ENCODE data around the gene LRRC37A3. TPM values are rescaled to one million over a fixed set of nuclear protein-coding genes. Genes with fewer than 3 reads are reported as not detected.

The LRRC37A3 gene
- total and polyA plus RNA-seq, 2 of the 13 experiments (the other 11 are each of a cell fraction or from before 2014, with no cell fraction given) = 0.62 to 1.1 TPM

DNA sequence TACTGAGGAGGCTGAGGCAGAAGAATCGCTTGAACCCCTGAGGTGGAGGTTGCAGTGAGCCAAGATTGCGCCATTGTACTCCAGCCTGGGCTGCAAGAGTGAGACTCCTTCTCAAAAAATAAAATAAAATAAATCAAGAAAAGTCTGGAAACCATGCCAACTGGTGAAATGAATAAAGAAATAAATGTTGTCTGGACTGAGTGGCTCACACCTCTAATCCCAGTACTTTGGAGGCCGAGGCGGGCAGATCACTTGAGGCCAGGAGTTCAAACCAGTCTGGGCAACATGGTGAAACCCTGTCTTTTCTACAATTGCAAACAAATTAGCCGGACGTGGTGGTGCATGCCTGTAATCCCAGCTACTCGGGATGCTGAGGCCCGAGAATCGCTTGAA, 744 bp upstream of the LRRC37A3 start (continued):
- TF ChIP-seq, protein P1, sequence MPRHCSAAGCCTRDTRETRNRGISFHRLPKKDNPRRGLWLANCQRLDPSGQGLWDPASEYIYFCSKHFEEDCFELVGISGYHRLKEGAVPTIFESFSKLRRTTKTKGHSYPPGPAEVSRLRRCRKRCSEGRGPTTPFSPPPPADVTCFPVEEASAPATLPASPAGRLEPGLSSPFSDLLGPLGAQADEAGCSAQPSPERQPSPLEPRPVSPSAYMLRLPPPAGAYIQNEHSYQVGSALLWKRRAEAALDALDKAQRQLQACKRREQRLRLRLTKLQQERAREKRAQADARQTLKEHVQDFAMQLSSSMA (CRISPR knock-in tag; IDR thresholded peaks at IDR 0.05) = no peak
- TF ChIP-seq ZFY (CRISPR knock-in tag; IDR thresholded peaks at IDR 0.05) (no peak), ZMYM2 (CRISPR knock-in tag; IDR thresholded peaks at IDR 0.05) (no peak), RAD21 (CRISPR knock-in tag; IDR thresholded peaks at IDR 0.05) (0 out of 2 replicates have a peak, but pooled peaks have one; percentile 29), MAZ (IDR thresholded peaks at IDR 0.05; ENCODE audit: borderline replicate concordance, low read depth, low read length) (no peak), MAZ (CRISPR knock-in tag; IDR thresholded peaks at IDR 0.05; ENCODE audit: low read depth) (no peak), SMARCE1 (IDR thresholded peaks at IDR 0.05; ENCODE audit: borderline replicate concordance) (no peak), CREB1 (IDR thresholded peaks at IDR 0.05) (no peak), CREB1 (CRISPR knock-in tag; IDR thresholded peaks at IDR 0.05) (no peak), RBFOX2 (IDR thresholded peaks at IDR 0.05; ENCODE audit: low read depth, low read length) (no peak), SETDB1 (CRISPR knock-in tag; IDR thresholded peaks at IDR 0.05; ENCODE audit: borderline replicate concordance) (no peak), ZNF558 (CRISPR knock-in tag; IDR thresholded peaks at IDR 0.05; ENCODE audit: borderline replicate concordance) (no peak), TCF7 (IDR thresholded peaks at IDR 0.05; ENCODE audit: low read depth) (no peak), IRX3 (CRISPR knock-in tag; IDR thresholded peaks at IDR 0.05; ENCODE audit: borderline replicate concordance, low read depth) (no peak), BORCS8-MEF2B (CRISPR knock-in tag; IDR thresholded peaks at IDR 0.05) (no peak), CEBPG (CRISPR knock-in tag; IDR thresholded peaks at IDR 0.05) (peak; percentile 41; the same call in 1 of the 2 replicates), NONO (IDR thresholded peaks at IDR 0.05) (no peak), NONO (CRISPR knock-in tag; conservative IDR thresholded peaks at IDR 0.05) (0 out of 2 replicates have a peak, but pooled peaks have one; percentile 3), SP4 (CRISPR knock-in tag; IDR thresholded peaks at IDR 0.05) (no peak), ZNF879 (CRISPR knock-in tag; IDR thresholded peaks at IDR 0.05) (0 out of 2 replicates have a peak, but pooled peaks have one; percentile 5), ZNF33A (CRISPR knock-in tag; IDR thresholded peaks at IDR 0.05; ENCODE audit: borderline replicate concordance) (no peak), ZNF224 (CRISPR knock-in tag; IDR thresholded peaks at IDR 0.05) (no peak)
- TF ChIP-seq, protein P2, sequence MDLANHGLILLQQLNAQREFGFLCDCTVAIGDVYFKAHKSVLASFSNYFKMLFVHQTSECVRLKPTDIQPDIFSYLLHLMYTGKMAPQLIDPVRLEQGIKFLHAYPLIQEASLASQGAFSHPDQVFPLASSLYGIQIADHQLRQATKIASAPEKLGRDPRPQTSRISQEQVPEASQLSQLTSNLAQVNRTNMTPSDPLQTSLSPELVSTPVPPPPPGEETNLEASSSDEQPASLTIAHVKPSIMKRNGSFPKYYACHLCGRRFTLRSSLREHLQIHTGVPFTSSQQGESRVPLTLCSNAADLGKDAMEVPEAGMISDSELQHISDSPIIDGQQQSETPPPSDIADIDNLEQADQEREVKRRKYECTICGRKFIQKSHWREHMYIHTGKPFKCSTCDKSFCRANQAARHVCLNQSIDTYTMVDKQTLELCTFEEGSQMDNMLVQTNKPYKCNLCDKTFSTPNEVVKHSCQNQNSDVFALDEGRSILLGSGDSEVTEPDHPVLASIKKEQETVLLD (CRISPR knock-in tag; IDR thresholded peaks at IDR 0.05; ENCODE audit: low read depth) = no peak
- TF ChIP-seq, protein P3, sequence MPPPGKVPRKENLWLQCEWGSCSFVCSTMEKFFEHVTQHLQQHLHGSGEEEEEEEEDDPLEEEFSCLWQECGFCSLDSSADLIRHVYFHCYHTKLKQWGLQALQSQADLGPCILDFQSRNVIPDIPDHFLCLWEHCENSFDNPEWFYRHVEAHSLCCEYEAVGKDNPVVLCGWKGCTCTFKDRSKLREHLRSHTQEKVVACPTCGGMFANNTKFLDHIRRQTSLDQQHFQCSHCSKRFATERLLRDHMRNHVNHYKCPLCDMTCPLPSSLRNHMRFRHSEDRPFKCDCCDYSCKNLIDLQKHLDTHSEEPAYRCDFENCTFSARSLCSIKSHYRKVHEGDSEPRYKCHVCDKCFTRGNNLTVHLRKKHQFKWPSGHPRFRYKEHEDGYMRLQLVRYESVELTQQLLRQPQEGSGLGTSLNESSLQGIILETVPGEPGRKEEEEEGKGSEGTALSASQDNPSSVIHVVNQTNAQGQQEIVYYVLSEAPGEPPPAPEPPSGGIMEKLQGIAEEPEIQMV (CRISPR knock-in tag; IDR thresholded peaks at IDR 0.05; ENCODE audit: low read depth) = 0 out of 2 replicates have a peak, but pooled peaks have one; percentile 48
- TF ChIP-seq, protein P4, sequence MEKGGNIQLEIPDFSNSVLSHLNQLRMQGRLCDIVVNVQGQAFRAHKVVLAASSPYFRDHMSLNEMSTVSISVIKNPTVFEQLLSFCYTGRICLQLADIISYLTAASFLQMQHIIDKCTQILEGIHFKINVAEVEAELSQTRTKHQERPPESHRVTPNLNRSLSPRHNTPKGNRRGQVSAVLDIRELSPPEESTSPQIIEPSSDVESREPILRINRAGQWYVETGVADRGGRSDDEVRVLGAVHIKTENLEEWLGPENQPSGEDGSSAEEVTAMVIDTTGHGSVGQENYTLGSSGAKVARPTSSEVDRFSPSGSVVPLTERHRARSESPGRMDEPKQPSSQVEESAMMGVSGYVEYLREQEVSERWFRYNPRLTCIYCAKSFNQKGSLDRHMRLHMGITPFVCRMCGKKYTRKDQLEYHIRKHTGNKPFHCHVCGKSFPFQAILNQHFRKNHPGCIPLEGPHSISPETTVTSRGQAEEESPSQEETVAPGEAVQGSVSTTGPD (CRISPR knock-in tag; IDR thresholded peaks at IDR 0.05) = no peak; the same call in 1 of the 2 replicates
- TF ChIP-seq, protein P5, sequence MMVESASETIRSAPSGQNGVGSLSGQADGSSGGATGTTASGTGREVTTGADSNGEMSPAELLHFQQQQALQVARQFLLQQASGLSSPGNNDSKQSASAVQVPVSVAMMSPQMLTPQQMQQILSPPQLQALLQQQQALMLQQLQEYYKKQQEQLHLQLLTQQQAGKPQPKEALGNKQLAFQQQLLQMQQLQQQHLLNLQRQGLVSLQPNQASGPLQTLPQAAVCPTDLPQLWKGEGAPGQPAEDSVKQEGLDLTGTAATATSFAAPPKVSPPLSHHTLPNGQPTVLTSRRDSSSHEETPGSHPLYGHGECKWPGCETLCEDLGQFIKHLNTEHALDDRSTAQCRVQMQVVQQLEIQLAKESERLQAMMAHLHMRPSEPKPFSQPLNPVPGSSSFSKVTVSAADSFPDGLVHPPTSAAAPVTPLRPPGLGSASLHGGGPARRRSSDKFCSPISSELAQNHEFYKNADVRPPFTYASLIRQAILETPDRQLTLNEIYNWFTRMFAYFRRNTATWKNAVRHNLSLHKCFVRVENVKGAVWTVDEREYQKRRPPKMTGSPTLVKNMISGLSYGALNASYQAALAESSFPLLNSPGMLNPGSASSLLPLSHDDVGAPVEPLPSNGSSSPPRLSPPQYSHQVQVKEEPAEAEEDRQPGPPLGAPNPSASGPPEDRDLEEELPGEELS (CRISPR knock-in tag; IDR thresholded peaks at IDR 0.05) = peak; percentile 4; the same call in 1 of the 2 replicates

All from HepG2 (cell line).